ENCODE results near the gene C1orf50.

C1orf50 gene

GRCh38 chr1:42797414-42797813, 30.4 kb downstream of the C1orf50 start:
- TF ChIP-seq, protein P1, sequence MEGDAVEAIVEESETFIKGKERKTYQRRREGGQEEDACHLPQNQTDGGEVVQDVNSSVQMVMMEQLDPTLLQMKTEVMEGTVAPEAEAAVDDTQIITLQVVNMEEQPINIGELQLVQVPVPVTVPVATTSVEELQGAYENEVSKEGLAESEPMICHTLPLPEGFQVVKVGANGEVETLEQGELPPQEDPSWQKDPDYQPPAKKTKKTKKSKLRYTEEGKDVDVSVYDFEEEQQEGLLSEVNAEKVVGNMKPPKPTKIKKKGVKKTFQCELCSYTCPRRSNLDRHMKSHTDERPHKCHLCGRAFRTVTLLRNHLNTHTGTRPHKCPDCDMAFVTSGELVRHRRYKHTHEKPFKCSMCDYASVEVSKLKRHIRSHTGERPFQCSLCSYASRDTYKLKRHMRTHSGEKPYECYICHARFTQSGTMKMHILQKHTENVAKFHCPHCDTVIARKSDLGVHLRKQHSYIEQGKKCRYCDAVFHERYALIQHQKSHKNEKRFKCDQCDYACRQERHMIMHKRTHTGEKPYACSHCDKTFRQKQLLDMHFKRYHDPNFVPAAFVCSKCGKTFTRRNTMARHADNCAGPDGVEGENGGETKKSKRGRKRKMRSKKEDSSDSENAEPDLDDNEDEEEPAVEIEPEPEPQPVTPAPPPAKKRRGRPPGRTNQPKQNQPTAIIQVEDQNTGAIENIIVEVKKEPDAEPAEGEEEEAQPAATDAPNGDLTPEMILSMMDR (conservative IDR thresholded peaks at IDR 0.05; ENCODE audit: low read depth, low read length), result no peak
- H3K36me3 ChIP-seq (ENCODE audit: insufficient read depth), result no peaks in the 10 kb centered on the region
- no peaks in the 10 kb centered on the region for H3K79me2 ChIP-seq (ENCODE audit: insufficient read depth, low read depth)
- no peak overlapping the region for H3K4me3 ChIP-seq (IDR thresholded peaks at IDR 0.05; ENCODE audit: insufficient read depth, low read depth, low read length)
- no peaks in the 10 kb centered on the region for H3K4me1 ChIP-seq (ENCODE audit: low read depth, poor library complexity, severe bottlenecking)
- no peak overlapping the region for H2AFZ ChIP-seq (ENCODE audit: low read depth)
- H3K4me2 ChIP-seq, result no peak overlapping the region
- H3K27me3 ChIP-seq (ENCODE audit: insufficient read depth, low read depth), result no peaks in the 10 kb centered on the region
- H3K9ac ChIP-seq, result no peak overlapping the region
- no peaks in the 10 kb centered on the region for H4K20me1 ChIP-seq (ENCODE audit: insufficient read depth)
- H3K27ac ChIP-seq, result no peak overlapping the region

DNA sequence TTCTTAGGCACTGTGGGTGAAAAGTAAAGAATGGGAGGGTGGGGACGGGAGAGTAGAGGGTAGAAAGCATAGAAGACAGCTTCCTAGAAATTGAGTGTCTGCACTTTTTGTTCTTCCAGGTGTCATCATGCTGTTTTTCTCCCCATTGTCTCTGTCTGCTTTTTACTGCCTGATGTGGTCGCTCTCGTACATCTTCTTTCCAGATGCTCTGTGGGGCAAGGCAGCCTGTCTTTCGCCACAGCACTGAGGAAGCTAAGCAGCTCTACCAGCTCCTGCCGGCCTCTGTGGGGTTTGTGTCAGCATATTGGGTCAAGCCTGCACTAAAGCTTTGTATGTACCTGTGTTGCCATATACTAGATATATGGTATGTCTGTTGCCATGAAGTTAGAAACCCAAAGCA, 30.9 kb downstream of the C1orf50 start:
- Histone ChIP-seq H3K27ac (no peak overlapping the region), H3K27me3 (ENCODE audit: insufficient read depth, low read depth) (no peaks in the 10 kb centered on the region), H3K9ac (no peak overlapping the region), H4K20me1 (ENCODE audit: insufficient read depth) (no peaks in the 10 kb centered on the region), H3K4me2 (no peak overlapping the region), H3K36me3 (ENCODE audit: insufficient read depth) (no peaks in the 10 kb centered on the region), H2AFZ (ENCODE audit: low read depth) (no peak overlapping the region), H3K4me3 (IDR thresholded peaks at IDR 0.05; ENCODE audit: insufficient read depth, low read depth, low read length) (no peak overlapping the region), H3K4me1 (ENCODE audit: low read depth, poor library complexity, severe bottlenecking) (no peaks in the 10 kb centered on the region), H3K79me2 (ENCODE audit: insufficient read depth, low read depth) (no peaks in the 10 kb centered on the region)
- TF ChIP-seq, protein P1 (conservative IDR thresholded peaks at IDR 0.05; ENCODE audit: low read depth, low read length), result no peak

GRCh38 chr1:42801832-42802473, 34.9 kb downstream of the C1orf50 start:
- no peak overlapping the region for H3K4me2 ChIP-seq
- H3K27me3 ChIP-seq (ENCODE audit: insufficient read depth, low read depth), result no peaks in the 10 kb centered on the region
- TF ChIP-seq, protein P1 (conservative IDR thresholded peaks at IDR 0.05; ENCODE audit: low read depth, low read length), result no peak
- no peak overlapping the region for H2AFZ ChIP-seq (ENCODE audit: low read depth)
- H4K20me1 ChIP-seq (ENCODE audit: insufficient read depth), result no peaks in the 10 kb centered on the region
- H3K79me2 ChIP-seq (ENCODE audit: insufficient read depth, low read depth), result no peaks in the 10 kb centered on the region
- no peak overlapping the region for H3K27ac ChIP-seq
- no peak overlapping the region for H3K9ac ChIP-seq
- H3K4me3 ChIP-seq (IDR thresholded peaks at IDR 0.05; ENCODE audit: insufficient read depth, low read depth, low read length), result no peak overlapping the region
- no peaks in the 10 kb centered on the region for H3K4me1 ChIP-seq (ENCODE audit: low read depth, poor library complexity, severe bottlenecking)
- H3K36me3 ChIP-seq (ENCODE audit: insufficient read depth), result no peaks in the 10 kb centered on the region

- Histone ChIP-seq H3K9ac (no peak overlapping the region), H4K20me1 (ENCODE audit: insufficient read depth) (no peaks in the 10 kb centered on the region), H3K27me3 (ENCODE audit: insufficient read depth, low read depth) (no peaks in the 10 kb centered on the region), H3K4me3 (IDR thresholded peaks at IDR 0.05; ENCODE audit: insufficient read depth, low read depth, low read length) (no peak overlapping the region), H3K27ac (no peak overlapping the region), H3K4me1 (ENCODE audit: low read depth, poor library complexity, severe bottlenecking) (no peaks in the 10 kb centered on the region), H3K4me2 (no peak overlapping the region), H3K79me2 (ENCODE audit: insufficient read depth, low read depth) (no peaks in the 10 kb centered on the region), H2AFZ (ENCODE audit: low read depth) (no peak overlapping the region), H3K36me3 (ENCODE audit: insufficient read depth) (no peaks in the 10 kb centered on the region)
- TF ChIP-seq, protein P1 (conservative IDR thresholded peaks at IDR 0.05; ENCODE audit: low read depth, low read length), result no peak
Observed at GRCh38 chr1:42806171-42806570, 39.1 kb downstream of the C1orf50 start.

Data from KMS-11 (cell line).